Measurements from ENCODE around the gene ST14. TPM values are rescaled to one million over a fixed set of nuclear protein-coding genes. Genes with fewer than 3 reads are reported as not detected.
"Not testable (repeated sequence)": the region's sequence is repeated elsewhere in the genome, so short reads cannot be mapped to it uniquely, and the experiment has no call there.

The ST14 gene
- total RNA-seq, 4 donors from 2014 or later = 0.88 to 15.6 (median 2.8) TPM

- TF ChIP-seq POLR2A (IDR thresholded peaks at IDR 0.05) (no peak), CTCF (IDR thresholded peaks at IDR 0.05) (no peak)
- Histone ChIP-seq H3K4me3 (no peak overlapping the region), H3K4me1 (no peaks in the 10 kb centered on the region), H3K9me3 (no peaks in the 10 kb centered on the region), H3K27ac (no peak overlapping the region), H3K36me3 (no peaks in the 10 kb centered on the region), H3K27me3 (no peaks in the 10 kb centered on the region)
- DNase-seq = no peak
- intact Hi-C loops (cut with DNase I; ENCODE audit: low total_unique reads) = no loop called here
Observed at GRCh38 chr11:130188585-130189347, 29.2 kb downstream of the ST14 start.

GRCh38 chr11:130189492-130190210, 30.1 kb downstream of the ST14 start:
- no peak overlapping the region for H3K27ac ChIP-seq
- DNase-seq = no peak
- intact Hi-C loops (cut with DNase I; ENCODE audit: low total_unique reads) = no loop called here

GRCh38 chr11:130190371-130190881, 30.8 kb downstream of the ST14 start:
- Histone ChIP-seq H3K27me3 (no peaks in the 10 kb centered on the region), H3K27ac (no peak overlapping the region), H3K4me3 (no peak overlapping the region), H3K36me3 (no peaks in the 10 kb centered on the region), H3K9me3 (no peaks in the 10 kb centered on the region), H3K4me1 (no peaks in the 10 kb centered on the region)
- DNase-seq = no peak
- intact Hi-C loops (cut with DNase I; ENCODE audit: low total_unique reads) = no loop called here
- TF ChIP-seq POLR2A (IDR thresholded peaks at IDR 0.05) = no peak
- no peak for TF ChIP-seq CTCF (IDR thresholded peaks at IDR 0.05)

More at GRCh38 chr11:130189492-130190210, 30.1 kb downstream of the ST14 start:
- H3K4me3 ChIP-seq = no peak overlapping the region
- no peaks in the 10 kb centered on the region for H3K36me3 ChIP-seq
- no peak for TF ChIP-seq CTCF (IDR thresholded peaks at IDR 0.05)
- TF ChIP-seq POLR2A (IDR thresholded peaks at IDR 0.05) = no peak
- no peaks in the 10 kb centered on the region for H3K9me3 ChIP-seq
- no peaks in the 10 kb centered on the region for H3K4me1 ChIP-seq
- H3K27me3 ChIP-seq = no peaks in the 10 kb centered on the region

- H3K4me1 ChIP-seq = no peaks in the 10 kb centered on the region
- DNase-seq = no peak
- no peaks in the 10 kb centered on the region for H3K27me3 ChIP-seq
- no peak overlapping the region for H3K4me3 ChIP-seq
- H3K9me3 ChIP-seq = no peaks in the 10 kb centered on the region
- H3K27ac ChIP-seq = no peak overlapping the region
- intact Hi-C loops (cut with DNase I; ENCODE audit: low total_unique reads) = no loop called here
- TF ChIP-seq POLR2A (IDR thresholded peaks at IDR 0.05) (no peak), CTCF (IDR thresholded peaks at IDR 0.05) (no peak)
- no peaks in the 10 kb centered on the region for H3K36me3 ChIP-seq
Observed at GRCh38 chr11:130191896-130192295, 32.3 kb downstream of the ST14 start.

GRCh38 chr11:130192845-130193267, 33.3 kb downstream of the ST14 start:
- TF ChIP-seq POLR2A (IDR thresholded peaks at IDR 0.05) (no peak), CTCF (IDR thresholded peaks at IDR 0.05) (no peak)
- intact Hi-C loops (cut with DNase I; ENCODE audit: low total_unique reads) = no loop called here
- no peaks in the 10 kb centered on the region for H3K9me3 ChIP-seq
- no peaks in the 10 kb centered on the region for H3K27me3 ChIP-seq
- no peak for DNase-seq
- H3K27ac ChIP-seq = no peak overlapping the region
- no peaks in the 10 kb centered on the region for H3K36me3 ChIP-seq
- H3K4me1 ChIP-seq = no peaks in the 10 kb centered on the region
- H3K4me3 ChIP-seq = no peak overlapping the region

- H3K27me3 ChIP-seq; DNase-seq; intact Hi-C loops (cut with DNase I; ENCODE audit: low total_unique reads); H3K4me1 ChIP-seq; H3K9me3 ChIP-seq; H3K27ac ChIP-seq; H3K36me3 ChIP-seq; H3K4me3 ChIP-seq: not testable (repeated sequence)
Observed at GRCh38 chr11:130193551-130193950, 34.0 kb downstream of the ST14 start.
